Stimulated activated CD4-positive, alpha-beta T cell treated with anti-CD3 and anti-CD28 coated beads, Interleukin-15, amount 100 ng/mL, for 48 hours (primary cell): ENCODE data around the gene FAM177A1.
A peak's percentile ranks its signal among the peaks of the same experiment; 100 is the strongest.
"Not testable (repeated sequence)": the region's sequence is repeated elsewhere in the genome, so short reads cannot be mapped to it uniquely, and the experiment has no call there.

Experiments
- DNase-seq, 2 donors: peaks; one replicate each; pipeline ENCODE4 v3.0.0-alpha.2; 2020; ENCODE audit warnings: low read depth in 2 of 2

FAM177A1 gene

DNA sequence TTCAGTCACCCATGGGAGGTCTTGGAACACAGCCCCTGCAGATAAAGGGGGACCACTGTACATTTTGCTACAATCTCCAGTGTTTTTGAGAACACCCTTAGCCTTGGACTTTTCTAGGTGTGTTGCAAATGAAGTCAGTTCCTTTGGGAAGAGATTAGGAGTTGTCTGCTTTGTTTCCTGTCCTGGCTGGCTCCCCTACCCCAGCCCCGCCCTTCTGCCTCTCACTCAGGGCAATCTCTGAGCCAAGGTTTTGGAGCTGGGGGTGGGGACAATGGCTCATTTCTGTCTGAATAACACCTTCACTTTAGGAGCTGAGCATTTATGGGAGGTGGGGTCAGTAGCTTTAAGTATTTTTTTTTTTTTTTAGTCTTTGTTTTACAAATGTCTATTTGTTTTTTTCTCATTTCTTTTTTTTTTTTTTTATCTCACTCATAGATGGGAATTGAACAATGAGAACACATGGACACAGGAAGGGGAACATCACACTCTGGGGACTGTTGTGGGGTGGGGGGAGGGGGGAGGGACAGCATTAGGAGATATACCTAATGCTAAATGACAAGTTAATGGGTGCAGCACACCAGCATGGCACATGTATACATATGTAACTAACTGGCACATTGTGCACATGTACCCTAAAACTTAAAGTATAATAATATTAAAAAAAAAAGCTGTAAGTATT is 15.2 kb downstream of the FAM177A1 start:
- DNase-seq = not testable (repeated sequence)

GRCh38 chr14:35065731-35066130 is 19.7 kb downstream of the FAM177A1 start:
- DNase-seq = not testable (repeated sequence)

- DNase-seq = no peak
Measured at GRCh38 chr14:35068238-35069012, 22.4 kb downstream of the FAM177A1 start.

- no peak for DNase-seq
Measured at GRCh38 chr14:35072226-35072625, 26.2 kb downstream of the FAM177A1 start.

DNA sequence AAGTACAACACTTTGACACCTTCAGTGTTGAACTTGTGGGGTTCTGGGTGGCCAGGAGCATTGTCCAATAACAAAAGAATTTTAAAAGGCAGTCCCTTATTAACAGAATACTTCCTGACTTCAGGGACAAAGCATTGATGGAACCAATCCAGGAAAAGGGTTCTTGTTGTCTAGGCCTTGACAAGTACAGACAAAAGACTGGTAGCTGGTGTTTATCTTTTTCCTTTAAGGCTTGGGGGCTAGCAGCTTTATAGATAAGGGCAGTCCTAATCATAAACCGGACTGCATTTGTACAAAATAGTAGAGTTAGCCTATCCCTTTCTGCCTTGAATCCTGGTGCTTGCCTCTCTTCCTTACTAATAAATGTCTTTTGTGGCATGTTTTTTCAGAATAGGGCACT is 27.4 kb downstream of the FAM177A1 start:
- no peak for DNase-seq

DNA sequence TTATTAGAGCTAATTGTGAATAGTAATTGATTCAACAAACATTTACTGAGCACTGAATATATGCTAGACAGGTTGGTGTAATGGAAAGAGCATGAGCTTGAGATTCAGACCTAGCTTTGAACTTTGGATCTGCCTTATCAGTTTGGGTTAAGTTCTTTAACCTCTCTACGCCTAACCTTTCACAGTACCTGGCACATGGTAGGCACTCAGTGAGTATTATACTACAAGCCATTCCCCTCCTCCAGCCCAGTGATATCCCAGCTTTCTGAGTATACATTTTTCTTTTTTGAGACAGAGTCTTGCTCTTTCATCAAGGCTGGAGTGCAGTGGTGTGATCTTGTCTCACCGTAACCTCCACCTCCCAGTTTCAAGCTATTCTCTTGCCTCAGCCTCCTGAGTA is 32.0 kb downstream of the FAM177A1 start:
- no peak for DNase-seq

GRCh38 chr14:35079742-35080141 is 33.7 kb downstream of the FAM177A1 start:
- no peak for DNase-seq

- DNase-seq = no peak
Measured at GRCh38 chr14:35083530-35084150, 37.6 kb downstream of the FAM177A1 start.

DNA sequence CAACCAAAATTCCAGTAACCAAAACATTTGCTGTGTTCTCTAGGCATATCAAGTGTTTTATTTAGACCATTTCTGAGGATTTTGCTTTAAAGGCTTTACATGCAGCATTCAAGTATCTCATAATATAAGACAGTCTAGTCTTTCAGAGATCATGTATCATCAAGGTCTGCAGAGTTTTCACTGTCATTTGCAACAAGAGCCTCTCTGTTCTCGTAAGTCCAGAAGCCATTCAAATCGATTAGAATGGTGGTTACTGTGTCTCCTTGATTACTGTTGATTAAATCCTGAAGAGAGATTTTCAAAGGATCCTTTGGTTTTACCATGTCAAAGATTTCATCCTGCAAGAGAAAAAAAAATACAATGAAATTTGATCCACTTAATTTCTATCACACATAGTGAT is 39.4 kb downstream of the FAM177A1 start:
- no peak for DNase-seq

GRCh38 chr14:35088514-35088913 is 42.4 kb downstream of the FAM177A1 start:
- DNase-seq = no peak

GRCh38 chr14:35094645-35095044 is 48.6 kb downstream of the FAM177A1 start:
- not testable (repeated sequence) for DNase-seq

DNA sequence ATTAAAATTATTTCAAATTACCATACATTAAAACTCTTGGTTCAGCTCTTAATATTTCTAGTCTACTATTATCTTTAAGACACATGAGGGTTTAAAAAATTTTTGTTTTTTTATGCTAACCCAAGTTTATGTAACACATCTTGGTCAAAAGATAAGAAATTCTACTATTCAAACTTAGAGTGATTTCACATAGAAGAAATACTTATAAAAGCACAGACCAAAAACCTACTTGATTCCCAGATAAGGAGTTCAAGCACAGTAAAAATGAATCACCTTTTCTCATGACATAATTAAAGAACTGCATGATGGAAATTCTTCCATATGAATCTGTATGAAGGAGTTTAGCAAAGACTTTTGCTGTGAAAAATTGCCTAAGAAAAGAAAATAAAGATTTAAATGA is 61.8 kb downstream of the FAM177A1 start:
- no peak for DNase-seq

- DNase-seq = no peak
Measured at GRCh38 chr14:35112641-35113040, 66.6 kb downstream of the FAM177A1 start.

- DNase-seq = no peak
Measured at GRCh38 chr14:35113308-35113950, 67.4 kb downstream of the FAM177A1 start.

- no peak for DNase-seq
Measured at GRCh38 chr14:35114036-35114435, 68.0 kb downstream of the FAM177A1 start.

GRCh38 chr14:35116242-35116641 is 70.2 kb downstream of the FAM177A1 start:
- no peak for DNase-seq

- DNase-seq = no peak
Measured at GRCh38 chr14:35117112-35117511, 71.0 kb downstream of the FAM177A1 start.

- no peak for DNase-seq
Measured at GRCh38 chr14:35121026-35121886, 75.2 kb downstream of the FAM177A1 start.

GRCh38 chr14:35121887-35122695 is 76.0 kb downstream of the FAM177A1 start, which contains the start of the genes PPP2R3C and PRORP:
TSS of gene PPP2R3C (minus strand) at chr14:35121990. CDS start at chr14:35121959, 31 bp downstream.
TSS of gene PRORP (plus strand) at chr14:35122552. CDS start at chr14:35123246, 694 bp downstream.
- DNase-seq = peak; percentile 84 to 85

GRCh38 chr14:35122696-35123387 is 76.8 kb downstream of the FAM177A1 start:
- no peak for DNase-seq
